ENCODE measurements around the gene HBA2. TPM values are rescaled to one million over a fixed set of nuclear protein-coding genes. Genes with fewer than 3 reads are reported as not detected.

The HBA2 gene
- total RNA-seq, 6 experiments from 2014 or later = not detected

- Mint-ChIP-seq H3K9me3 (no peaks in the 10 kb centered on the region), H3K4me1 (ENCODE audit: low read depth) (peaks cover 5% of the 10 kb centered on the region; the same call in 1 of the 2 replicates), H3K27ac (no peak overlapping the region), H3K27me3 (ENCODE audit: insufficient read depth) (peaks cover 24% of the 10 kb centered on the region), H3K36me3 (ENCODE audit: low read depth) (no peaks in the 10 kb centered on the region), H3K4me3 (no peak overlapping the region)
- no peak for TF ChIP-seq CTCF (IDR thresholded peaks at IDR 0.05)
- DNase-seq = no peak
Observed at GRCh38 chr16:179211-180092, 6.8 kb downstream of the HBA2 start.

GRCh38 chr16:180101-180675, 7.5 kb downstream of the HBA2 start, which contains the start of gene HBQ1:
Gene HBQ1, plus strand, starts transcription at chr16:180459. Its CDS starts 28 bp downstream, at chr16:180487.
- H3K27me3 Mint-ChIP-seq (ENCODE audit: insufficient read depth) = peaks cover 18% of the 10 kb centered on the region
- H3K27ac Mint-ChIP-seq = no peak within 1 kb of the TSS
- H3K4me3 Mint-ChIP-seq = peak within 1 kb of the TSS; percentile 63
- peaks cover 5% of the 10 kb centered on the region; the same call in 1 of the 2 replicates for H3K4me1 Mint-ChIP-seq (ENCODE audit: low read depth)
- DNase-seq = no peak
- H3K36me3 Mint-ChIP-seq (ENCODE audit: low read depth) = no peaks in the 10 kb centered on the region
- peak; percentile 77 for TF ChIP-seq CTCF (IDR thresholded peaks at IDR 0.05)
- H3K9me3 Mint-ChIP-seq = no peaks in the 10 kb centered on the region

- TF ChIP-seq CTCF (IDR thresholded peaks at IDR 0.05) = no peak
- Mint-ChIP-seq H3K4me1 (ENCODE audit: low read depth) (peaks cover 5% of the 10 kb centered on the region; the same call in 1 of the 2 replicates), H3K9me3 (no peaks in the 10 kb centered on the region), H3K36me3 (ENCODE audit: low read depth) (0 out of 2 replicates have a peak, but pooled peaks cover 4% of the 10 kb centered on the region), H3K4me3 (peak overlapping the region; percentile 63), H3K27me3 (ENCODE audit: insufficient read depth) (peaks cover 12% of the 10 kb centered on the region), H3K27ac (no peak overlapping the region)
- DNase-seq = peak; percentile 46
Observed at GRCh38 chr16:180681-181564, 8.2 kb downstream of the HBA2 start.

GRCh38 chr16:181565-182021, 8.9 kb downstream of the HBA2 start:
- Mint-ChIP-seq H3K4me3 (peak overlapping the region; percentile 24; the same call in 1 of the 2 replicates), H3K27me3 (ENCODE audit: insufficient read depth) (peaks cover 12% of the 10 kb centered on the region), H3K9me3 (no peaks in the 10 kb centered on the region), H3K4me1 (ENCODE audit: low read depth) (peaks cover 5% of the 10 kb centered on the region; the same call in 1 of the 2 replicates), H3K36me3 (ENCODE audit: low read depth) (0 out of 2 replicates have a peak, but pooled peaks cover 4% of the 10 kb centered on the region), H3K27ac (no peak overlapping the region)
- no peak for DNase-seq
- peak; percentile 99 for TF ChIP-seq CTCF (IDR thresholded peaks at IDR 0.05)

GRCh38 chr16:183005-183404, 10.3 kb downstream of the HBA2 start:
- Mint-ChIP-seq H3K4me3 (no peak overlapping the region), H3K36me3 (ENCODE audit: low read depth) (peaks cover 8% of the 10 kb centered on the region; the same call in 1 of the 2 replicates), H3K27me3 (ENCODE audit: insufficient read depth) (peaks cover 6% of the 10 kb centered on the region), H3K4me1 (ENCODE audit: low read depth) (no peaks in the 10 kb centered on the region), H3K9me3 (no peaks in the 10 kb centered on the region), H3K27ac (no peak overlapping the region)
- no peak for TF ChIP-seq CTCF (IDR thresholded peaks at IDR 0.05)
- DNase-seq = no peak

Data from HFFc6 (cell line).